Endothelial cell of umbilical vein (primary cell): ENCODE data around the gene PGRMC1. TPM values are rescaled to one million over a fixed set of nuclear protein-coding genes. Genes with fewer than 3 reads are reported as not detected.

ENCODE experiments used
- BruUV-seq: library from RNA; stranded (reverse); fragments of 400-500 nt; replicated peaks from 2 replicates; lab custom pipeline; 2021; lab: Mats Ljungman, UMichigan
- CTCF ChIA-PET: fragments of 300-600, 350-600 bp; sonication (Branson Sonifier 250); formaldehyde crosslinking; loops from one replicate; lab custom pipeline; 2021; ENCODE audit warnings: antibody characterized with exemption, inconsistent platforms; lab: Charles Lee
- POLR2A ChIA-PET: fragments of 300-600, 350-600 bp; sonication (Branson Sonifier 250); formaldehyde crosslinking; loops from one replicate; lab custom pipeline; 2021; ENCODE audit warnings: antibody characterized with exemption, inconsistent platforms; lab: Charles Lee
- DNase-seq: peaks from one replicate; pipeline ENCODE4 v3.0.0-alpha.2; 2011; ENCODE audit warnings: low read depth, low spot score
- FAIRE-seq: peaks from 2 replicates; lab custom pipeline; 2011; peaks lifted over from hg19 to GRCh38; lab: Jason Lieb, UNC
- H2AFZ ChIP-seq: 2 replicates; pipeline ENCODE4 v1.6.0; 2012; ENCODE audit warnings: low read depth, low read length, control low read depth, inconsistent platforms
- H3K27ac ChIP-seq: 2 replicates; pipeline ENCODE4 v1.5.1; 2011; ENCODE audit warnings: low read depth, mild to moderate bottlenecking, control low read depth, low read length, moderate library complexity; ENCODE audit not compliant: insufficient read depth
- H3K27me3 ChIP-seq, 2 experiments: 2 replicates each; pipeline versions ENCODE4 v1.6.0 to v1.6.1; 2011; ENCODE audit warnings: low read length in 2 of 2, mixed read lengths in 1 of 2; ENCODE audit not compliant: control insufficient read depth in 2 of 2, insufficient read depth in 2 of 2
- H3K36me3 ChIP-seq, 2 experiments: 2 replicates in 1 of 2; 3 replicates in 1 of 2; pipeline ENCODE4 v1.5.1; 2011; ENCODE audit warnings: low read length in 2 of 2, mild to moderate bottlenecking in 1 of 2, moderate library complexity in 1 of 2; ENCODE audit not compliant: control insufficient read depth in 2 of 2, insufficient read depth in 2 of 2; ENCODE audit errors: extremely low read depth in 1 of 2
- H3K4me1 ChIP-seq: 3 replicates; pipeline ENCODE4 v1.5.1; 2011; ENCODE audit warnings: mild to moderate bottlenecking, low read length; ENCODE audit not compliant: control insufficient read depth, insufficient read depth; ENCODE audit errors: extremely low read depth
- H3K4me2 ChIP-seq: 2 replicates; pipeline ENCODE4 v1.6.1; 2011; ENCODE audit warnings: low read length, control low read depth, mixed read lengths; ENCODE audit not compliant: insufficient read depth
- H3K4me3 ChIP-seq, 3 experiments: fragments of 200-600 bp in 1 of 3; sonication (generic), shearing (Covaris generic) in 1 of 3; replicated peaks in 1 of 3; 2 replicates each; pipeline ENCODE4 v1.5.1; 2011 to 2016; ENCODE audit warnings: control low read depth in 3 of 3, low read length in 3 of 3, mild to moderate bottlenecking in 2 of 3, inconsistent platforms in 1 of 3, low read depth in 1 of 3, moderate library complexity in 1 of 3; ENCODE audit not compliant: insufficient read depth in 1 of 3
- H3K79me2 ChIP-seq: 2 replicates; pipeline ENCODE4 v1.6.0; 2012; ENCODE audit warnings: low read length, inconsistent platforms; ENCODE audit not compliant: control insufficient read depth, insufficient read depth
- H3K9ac ChIP-seq: replicated peaks from 2 replicates; pipeline ENCODE3; 2011; ENCODE audit warnings: low read length, control low read depth; ENCODE audit not compliant: insufficient read depth; ENCODE audit errors: extremely low read depth
- H3K9me1 ChIP-seq: replicated peaks from 3 replicates; pipeline ENCODE4 v1.6.0; 2011; ENCODE audit warnings: mild to moderate bottlenecking, low read length; ENCODE audit not compliant: control insufficient read depth, insufficient read depth; ENCODE audit errors: extremely low read depth
- H3K9me3 ChIP-seq: replicated peaks from 2 replicates; pipeline ENCODE4 v1.5.1; 2012; ENCODE audit warnings: low read length, inconsistent platforms; ENCODE audit not compliant: control insufficient read depth, insufficient read depth
- H4K20me1 ChIP-seq: replicated peaks from 2 replicates; pipeline ENCODE3; 2011; ENCODE audit warnings: mild to moderate bottlenecking, low read length; ENCODE audit not compliant: control insufficient read depth, insufficient read depth; ENCODE audit errors: extremely low read depth
- CTCF ChIP-seq, 2 donors: IDR thresholded peaks; 1 replicate in 1 of 2; 2 replicates in 1 of 2; pipeline ENCODE4 v1.5.1; 2011; ENCODE audit warnings: low read length in 2 of 2, mild to moderate bottlenecking in 2 of 2, moderate library complexity in 2 of 2, control low read depth in 1 of 2, inconsistent platforms in 1 of 2, low read depth in 1 of 2; ENCODE audit not compliant: insufficient read depth in 1 of 2; ENCODE audit errors: extremely low read depth in 1 of 2
- EZH2 ChIP-seq: IDR thresholded peaks from 2 replicates; pipeline ENCODE4 v1.6.1; 2012; ENCODE audit warnings: borderline replicate concordance, low read depth, mild to moderate bottlenecking, moderate library complexity, low read length, inconsistent platforms; ENCODE audit not compliant: severe bottlenecking
- FOS ChIP-seq: IDR thresholded peaks from 2 replicates; pipeline ENCODE4 v1.6.1; 2011; ENCODE audit warnings: mild to moderate bottlenecking, low read length, moderate library complexity, borderline replicate concordance; ENCODE audit not compliant: insufficient read depth
- GATA2 ChIP-seq: IDR thresholded peaks from 2 replicates; pipeline ENCODE4 v1.7.0; 2011; ENCODE audit warnings: low read depth, mild to moderate bottlenecking, moderate library complexity, mixed read lengths, low read length; ENCODE audit not compliant: insufficient read length, insufficient read depth
- JUN ChIP-seq: IDR thresholded peaks from 2 replicates; pipeline ENCODE4 v1.6.1; 2011; ENCODE audit warnings: borderline replicate concordance, low read depth; ENCODE audit not compliant: insufficient read length, insufficient read depth
- MYC ChIP-seq: IDR thresholded peaks from one replicate; pipeline ENCODE4 v1.6.1; 2011; ENCODE audit warnings: mild to moderate bottlenecking, low read depth, low read length
- POLR2A ChIP-seq: IDR thresholded peaks from 2 replicates; pipeline ENCODE4 v1.6.1; 2012; ENCODE audit warnings: low read depth, mild to moderate bottlenecking, control low read depth, low read length
- POLR2AphosphoS5 ChIP-seq: IDR thresholded peaks from 2 replicates; pipeline ENCODE4 v1.6.1; 2012; ENCODE audit warnings: low read depth, mild to moderate bottlenecking, control low read depth, low read length, moderate library complexity; ENCODE audit not compliant: insufficient read depth
- dilution Hi-C: fragments of 300-500 bp; cut with MboI; formaldehyde crosslinking; loops from one replicate; pipeline ENCODE4 v1.15.0; 2019; ENCODE audit warnings: low sequenced_read_pairs; ENCODE audit not compliant: extremely low pct_ligation_motif_present
- intact Hi-C: fragments of 100-400 bp; cut with micrococcal nuclease; formaldehyde crosslinking; loops from one replicate; pipeline ENCODE4 v1.10.0; 2022
- polyA plus RNA-seq, 4 experiments: library from polyadenylated mRNA; depleted of rRNA in 3 of 4; stranded (reverse) in 3 of 4; unstranded in 1 of 4; fragments of >200 nt; gene quantifications; 2 replicates each; pipeline versions ENCODE4 v1.2.1 to v1.2.3, GENCODE V29; 2011 to 2012; ENCODE audit warnings: missing spikeins in 1 of 4
- total RNA-seq: library from RNA; stranded (reverse); gene quantifications from 2 replicates; pipeline ENCODE4 v1.2.3, GENCODE V29; 2021
- TF ChIP-seq, protein P1 (sequence below): IDR thresholded peaks from 2 replicates; pipeline ENCODE4 v1.6.1; 2011; ENCODE audit not compliant: insufficient read depth, insufficient read length

The PGRMC1 gene
- total and polyA plus RNA-seq, 2 donors (not counting 3 experiments of a cell fraction or from before 2014, with no cell fraction given), result 37.4 to 61.8 TPM

DNA sequence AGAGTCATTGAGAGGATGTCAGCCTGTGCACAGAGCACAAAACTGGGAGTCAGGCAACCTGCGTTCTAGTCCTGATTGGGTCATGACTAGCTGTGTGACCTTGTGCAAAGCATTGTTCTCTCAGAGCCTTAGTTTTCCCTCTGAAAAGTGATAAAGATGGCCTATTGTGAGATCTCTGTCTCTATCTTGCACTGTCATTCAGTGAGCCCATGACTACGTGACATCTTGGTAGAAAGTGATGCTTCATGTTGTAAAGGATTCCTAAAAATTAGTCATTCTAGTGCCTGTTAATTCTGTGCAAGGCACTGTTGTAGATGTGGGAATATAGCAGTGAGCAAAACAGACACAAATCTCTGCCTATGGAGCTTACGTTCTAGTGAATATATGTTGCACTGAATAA is 2.5 kb downstream of the PGRMC1 start:
- H3K9me1 ChIP-seq, result no peaks in the 10 kb centered on the region
- dilution Hi-C loops (no loop called here), intact Hi-C loops (loop anchor here (5.0 kb wide), 1 partner anchor 236 kb away; no protein-coding TSS in a partner anchor)
- TF ChIP-seq FOS, result no peak
- TF ChIP-seq, protein P1, sequence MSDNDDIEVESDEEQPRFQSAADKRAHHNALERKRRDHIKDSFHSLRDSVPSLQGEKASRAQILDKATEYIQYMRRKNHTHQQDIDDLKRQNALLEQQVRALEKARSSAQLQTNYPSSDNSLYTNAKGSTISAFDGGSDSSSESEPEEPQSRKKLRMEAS, result no peak
- TF ChIP-seq POLR2A, result no peak
- TF ChIP-seq JUN, result no peak
- TF ChIP-seq CTCF (IDR thresholded peaks at IDR 0.05; ENCODE audit: extremely low read depth in 1 of 2, insufficient read depth in 1 of 2, low read depth in 1 of 2, low read length in 2 of 2), result no peak
- no peak for TF ChIP-seq GATA2
- no peak for TF ChIP-seq MYC
- no peak for TF ChIP-seq EZH2
- TF ChIP-seq POLR2AphosphoS5, result no peak
- H3K4me3 ChIP-seq, result no peak overlapping the region
- H4K20me1 ChIP-seq, result no peaks in the 10 kb centered on the region
- peaks cover 4 to 6% of the 10 kb centered on the region in 2 experiments for H3K27me3 ChIP-seq
- ChIA-PET CTCF (interaction anchor here (0.9 kb wide), 1 partner anchor 12 kb away, joined by 3 read pairs; no protein-coding TSS in a partner anchor), POLR2A (no interaction called here)
- peak overlapping the region; percentile 48 for H3K4me2 ChIP-seq
- H2AFZ ChIP-seq, result no peak overlapping the region
- H3K9ac ChIP-seq, result no peak overlapping the region
- H3K9me3 ChIP-seq, result no peaks in the 10 kb centered on the region
- H3K79me2 ChIP-seq, result peaks cover 38% of the 10 kb centered on the region
- no peak overlapping the region for H3K27ac ChIP-seq
- H3K36me3 ChIP-seq, result peaks cover 0 to 2% of the 10 kb centered on the region in 2 experiments
- DNase-seq (no peak), FAIRE-seq (no peak)
- BruUV-seq, result no TSS peak
- H3K4me1 ChIP-seq, result peaks cover 5% of the 10 kb centered on the region
